D721Med (cell line): Measurements from ENCODE around the gene C5orf15.

Experiments
- DNase-seq: peaks from one replicate; pipeline ENCODE4 v3.0.0; 2011; ENCODE audit warnings: low spot score; ENCODE audit not compliant: insufficient read length
- FAIRE-seq: peaks from 2 replicates; lab custom pipeline; 2011; peaks lifted over from hg19 to GRCh38; lab: Jason Lieb, UNC
- CTCF ChIP-seq: IDR thresholded peaks from 2 replicates; pipeline ENCODE4 v1.5.1; 2012; ENCODE audit warnings: mild to moderate bottlenecking, control low read depth; ENCODE audit not compliant: insufficient read depth; ENCODE audit errors: missing control alignments

Gene C5orf15

GRCh38 chr5:133950821-133951612 is 17.4 kb downstream of the C5orf15 start:
- DNase-seq (no peak), FAIRE-seq (no peak)
- TF ChIP-seq CTCF, result no peak

DNA sequence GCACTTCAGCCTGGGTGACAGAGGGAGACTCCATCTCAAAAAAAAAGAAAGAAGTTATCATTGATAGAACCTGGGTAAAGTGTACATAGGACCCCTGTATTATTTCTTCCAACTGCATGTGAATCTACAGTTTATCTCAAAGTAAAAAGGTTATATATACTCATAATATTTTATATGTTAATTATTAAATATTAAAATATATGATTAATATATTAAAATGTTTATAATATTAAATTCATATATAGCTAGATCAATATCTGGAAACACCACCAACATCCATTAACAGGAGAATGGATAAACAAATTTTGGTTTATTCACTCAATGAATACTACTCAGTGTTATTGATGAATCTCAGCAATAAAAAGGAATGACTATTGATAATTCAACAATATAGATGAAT is 19.7 kb downstream of the C5orf15 start:
- no peak for TF ChIP-seq CTCF
- no peak for FAIRE-seq

DNA sequence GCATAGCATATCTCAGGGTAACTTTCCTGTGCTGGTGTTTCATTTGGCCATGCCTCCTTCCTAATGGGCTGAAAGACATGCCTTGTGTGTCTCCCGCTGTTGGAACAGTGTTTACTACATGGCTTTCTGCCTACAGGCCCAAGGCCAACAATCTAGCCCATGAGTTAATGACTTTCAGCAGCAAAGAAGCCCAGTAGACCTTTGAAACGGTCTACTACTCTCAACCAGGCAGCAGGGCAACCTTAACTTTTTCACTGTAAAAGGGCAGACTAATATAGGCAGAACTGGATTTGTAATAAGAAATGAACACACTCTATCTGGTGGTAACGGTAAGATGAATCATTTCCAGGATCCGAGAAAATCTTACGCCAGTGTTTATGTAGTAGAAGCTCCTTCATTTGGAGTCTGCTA is 21.0 kb downstream of the C5orf15 start:
- DNase-seq, result no peak
- no peak for TF ChIP-seq CTCF
- no peak for FAIRE-seq

More for the DNA sequence above, 19.7 kb downstream of the C5orf15 start:
- DNase-seq, result no peak

GRCh38 chr5:133945568-133945967 is 22.9 kb downstream of the C5orf15 start:
- TF ChIP-seq CTCF, result no peak
- FAIRE-seq (no peak), DNase-seq (no peak)

DNA sequence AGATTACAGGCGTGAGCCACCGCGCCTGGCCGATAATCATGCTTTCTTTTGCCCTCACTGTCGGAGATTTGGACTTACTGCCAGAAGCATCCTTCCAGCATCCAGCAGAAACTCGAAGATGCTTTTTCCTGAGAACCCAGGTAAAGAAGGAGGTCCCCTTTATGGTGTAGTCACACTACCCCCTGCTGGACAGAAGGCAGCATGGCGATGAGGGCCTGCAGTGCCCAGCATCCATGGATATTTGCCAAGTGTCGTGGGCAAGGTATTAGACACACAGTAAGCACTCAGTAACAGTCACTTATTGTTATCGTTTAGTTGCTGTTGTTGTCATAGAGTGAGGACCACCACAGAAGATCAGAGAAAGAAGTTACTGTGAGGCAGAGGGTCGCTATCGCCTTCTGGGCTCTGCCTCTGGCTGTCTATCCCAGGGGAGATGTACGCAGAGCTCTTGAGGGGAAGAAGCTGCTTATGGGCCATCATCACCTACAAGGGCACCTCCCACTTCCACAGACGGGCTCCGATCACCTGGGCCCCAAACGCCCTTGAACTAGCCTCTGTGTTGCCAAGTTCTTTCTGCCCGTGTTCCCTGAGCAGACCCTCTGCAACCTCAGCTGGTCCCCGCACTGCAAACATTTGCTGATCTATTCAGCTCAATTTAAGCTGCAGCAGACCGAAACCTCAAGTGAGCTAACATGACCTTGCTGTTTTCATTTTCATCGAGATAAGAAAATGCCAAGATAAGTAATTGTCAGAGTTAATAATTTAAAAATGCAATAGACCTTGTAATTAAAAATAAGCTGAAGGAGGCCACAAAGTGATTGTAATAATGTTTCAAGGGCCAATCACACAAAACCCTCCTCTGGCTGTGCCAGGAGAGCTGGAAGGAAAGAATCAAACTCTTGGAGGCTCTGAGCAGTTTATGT is 23.9 kb downstream of the C5orf15 start:
- DNase-seq, result peak; percentile 55
- FAIRE-seq, result no peak
- TF ChIP-seq CTCF, result peak; percentile 60

- FAIRE-seq, result no peak
- TF ChIP-seq CTCF, result no peak
- DNase-seq, result no peak
These were observed 25.0 kb downstream of the C5orf15 start for GRCh38 chr5:133943475-133943817.
